Neutrophil (primary cell): ENCODE measurements around the gene UBE2G2.

ENCODE experiments used
- H3K27ac ChIP-seq: fragments of 200-600 bp; sonication (generic); 2 replicates; pipeline ENCODE4 v1.5.1; 2016; ENCODE audit warnings: mild to moderate bottlenecking, moderate library complexity
- H3K27me3 ChIP-seq: fragments of 200-600 bp; sonication (generic); 2 replicates; pipeline ENCODE4 v1.6.0; 2016; ENCODE audit warnings: mild to moderate bottlenecking
- H3K36me3 ChIP-seq: fragments of 200-600 bp; sonication (generic); 2 replicates; pipeline ENCODE4 v1.5.1; 2017
- H3K4me1 ChIP-seq, 2 experiments: fragments of 200-600 bp in 1 of 2; sonication (generic) in 1 of 2; 1 replicate in 1 of 2; 2 replicates in 1 of 2; pipeline versions ENCODE4 v1.5.1 to v1.6.1; 2013 to 2016; ENCODE audit warnings: low read depth in 1 of 2, low read length in 1 of 2, mild to moderate bottlenecking in 1 of 2, moderate library complexity in 1 of 2; ENCODE audit not compliant: control insufficient read depth in 1 of 2, insufficient read depth in 1 of 2
- H3K4me3 ChIP-seq, 2 experiments: fragments of 200-600 bp in 1 of 2; sonication (generic) in 1 of 2; 1 replicate in 1 of 2; 2 replicates in 1 of 2; pipeline ENCODE4 v1.5.1; 2013 to 2016; ENCODE audit warnings: low read depth in 1 of 2, low read length in 1 of 2, mild to moderate bottlenecking in 1 of 2, moderate library complexity in 1 of 2
- H3K9me3 ChIP-seq: fragments of 200-600 bp; sonication (generic); 2 replicates; pipeline ENCODE4 v1.5.1; 2016
- CTCF ChIP-seq: fragments of 200-600 bp; sonication (generic); IDR thresholded peaks from 2 replicates; pipeline ENCODE4 v1.5.1; 2016; ENCODE audit warnings: antibody characterized with exemption

UBE2G2 gene

GRCh38 chr21:44732956-44733355, 68.7 kb downstream of the UBE2G2 start:
- Histone ChIP-seq H3K4me1 (no peaks in the 10 kb centered on the region), H3K27me3 (no peaks in the 10 kb centered on the region), H3K9me3 (no peaks in the 10 kb centered on the region), H3K36me3 (no peaks in the 10 kb centered on the region), H3K27ac (no peak overlapping the region), H3K4me3 (no peak overlapping the region)
- TF ChIP-seq CTCF, result no peak

GRCh38 chr21:44732263-44732662, 69.4 kb downstream of the UBE2G2 start:
- H3K9me3 ChIP-seq, result no peaks in the 10 kb centered on the region
- no peaks in the 10 kb centered on the region for H3K36me3 ChIP-seq
- H3K27me3 ChIP-seq, result peaks cover 6% of the 10 kb centered on the region
- no peak overlapping the region for H3K4me3 ChIP-seq
- no peaks in the 10 kb centered on the region for H3K4me1 ChIP-seq
- no peak overlapping the region for H3K27ac ChIP-seq
- no peak for TF ChIP-seq CTCF

GRCh38 chr21:44730951-44731579, 70.6 kb downstream of the UBE2G2 start:
- no peaks in the 10 kb centered on the region for H3K9me3 ChIP-seq
- no peaks in the 10 kb centered on the region for H3K36me3 ChIP-seq
- H3K4me3 ChIP-seq, result no peak overlapping the region
- TF ChIP-seq CTCF, result no peak
- no peaks in the 10 kb centered on the region for H3K4me1 ChIP-seq
- H3K27ac ChIP-seq, result no peak overlapping the region
- H3K27me3 ChIP-seq, result peaks cover 18% of the 10 kb centered on the region

GRCh38 chr21:44730028-44730395, 71.6 kb downstream of the UBE2G2 start:
- no peak overlapping the region for H3K27ac ChIP-seq
- no peaks in the 10 kb centered on the region for H3K4me1 ChIP-seq
- H3K27me3 ChIP-seq, result peaks cover 29% of the 10 kb centered on the region
- TF ChIP-seq CTCF, result no peak
- no peaks in the 10 kb centered on the region for H3K9me3 ChIP-seq
- no peak overlapping the region for H3K4me3 ChIP-seq
- H3K36me3 ChIP-seq, result no peaks in the 10 kb centered on the region

GRCh38 chr21:44729336-44730027, 72.1 kb downstream of the UBE2G2 start:
- Histone ChIP-seq H3K4me3 (no peak overlapping the region), H3K27ac (no peak overlapping the region), H3K4me1 (no peaks in the 10 kb centered on the region), H3K27me3 (peaks cover 34% of the 10 kb centered on the region), H3K9me3 (no peaks in the 10 kb centered on the region), H3K36me3 (no peaks in the 10 kb centered on the region)
- TF ChIP-seq CTCF, result no peak
